ENCODE data around the gene SLC27A1. TPM values are rescaled to one million over a fixed set of nuclear protein-coding genes. Genes with fewer than 3 reads are reported as not detected.

Gene SLC27A1
- total and polyA plus RNA-seq, 4 donors, result 2.4 to 7.4 (median 4.0) TPM

- H3K4me1 ChIP-seq (ENCODE audit: control insufficient read depth in 4 of 4, insufficient read depth in 4 of 4, low read length in 3 of 4), result no peaks in the 10 kb centered on the region
- H3K27ac ChIP-seq (ENCODE audit: low read depth in 1 of 2, low read length in 2 of 2), result no peak overlapping the region
- DNase-seq (ENCODE audit: low spot score), result no peak
- no peak overlapping the region for H3K4me3 ChIP-seq (ENCODE audit: low read depth in 1 of 3, low read length in 3 of 3)
- no peak for TF ChIP-seq JUND (IDR thresholded peaks at IDR 0.05)
- no peak for TF ChIP-seq SP1 (IDR thresholded peaks at IDR 0.05)
- TF ChIP-seq MAX (IDR thresholded peaks at IDR 0.05), result no peak
- no peak for TF ChIP-seq FOXA2 (IDR thresholded peaks at IDR 0.05)
- TF ChIP-seq FOXA1 (IDR thresholded peaks at IDR 0.05), result no peak
- no peak for TF ChIP-seq RAD21 (IDR thresholded peaks at IDR 0.05)
- no peak for TF ChIP-seq HNF4G (IDR thresholded peaks at IDR 0.05)
- no peak for TF ChIP-seq YY1 (IDR thresholded peaks at IDR 0.05)
- no peak for TF ChIP-seq RXRA (IDR thresholded peaks at IDR 0.05)
- no peak for TF ChIP-seq EGR1 (IDR thresholded peaks at IDR 0.05; ENCODE audit: low read depth in 2 of 2)
- no peak for TF ChIP-seq NR2F2 (IDR thresholded peaks at IDR 0.05)
- no peak for TF ChIP-seq ZBTB33 (IDR thresholded peaks at IDR 0.05)
- no peak for TF ChIP-seq CTCF (IDR thresholded peaks at IDR 0.05; ENCODE audit: low read depth, low read length, missing input control)
- TF ChIP-seq GABPA (IDR thresholded peaks at IDR 0.05 in 1 of 2, conservative IDR thresholded peaks at IDR 0.05 in 1 of 2), result no peak
- TF ChIP-seq REST (IDR thresholded peaks at IDR 0.05), result no peak
- TF ChIP-seq TAF1 (conservative IDR thresholded peaks at IDR 0.05), result no peak
- no peak for TF ChIP-seq HNF4A (conservative IDR thresholded peaks at IDR 0.05)
- TF ChIP-seq ATF3 (IDR thresholded peaks at IDR 0.05), result no peak
- 83% methylated on average over 7 of the region's 7 CpGs for WGBS
- H3K9ac ChIP-seq (ENCODE audit: low read depth in 1 of 2, low read length in 2 of 2), result no peak overlapping the region
- peaks cover 0 to 3% (median 0%) of the 10 kb centered on the region in 4 donors for H3K9me3 ChIP-seq (ENCODE audit: control insufficient read depth in 4 of 4, low read length in 3 of 4)
- H3K27me3 ChIP-seq (ENCODE audit: control insufficient read depth in 4 of 4, insufficient read depth in 4 of 4, low read length in 3 of 4), result no peaks in the 10 kb centered on the region
- no peaks in the 10 kb centered on the region for H3K36me3 ChIP-seq (ENCODE audit: control insufficient read depth in 4 of 4, insufficient read depth in 3 of 4, low read depth in 1 of 4, low read length in 3 of 4)
These were observed 33.5 kb upstream of the SLC27A1 start for GRCh38 chr19:17436874-17437267.

Data from liver (tissue), 9 donors.